COR-L47 (cell line): ENCODE results near the gene DMRT3.
"Not testable (repeated sequence)": the region's sequence is repeated elsewhere in the genome, so short reads cannot be mapped to it uniquely, and the experiment has no call there.

ENCODE experiments used
- DNase-seq: peaks from one replicate; lab custom pipeline; 2025; lab: John Stamatoyannopoulos, UW

DMRT3 gene

DNA sequence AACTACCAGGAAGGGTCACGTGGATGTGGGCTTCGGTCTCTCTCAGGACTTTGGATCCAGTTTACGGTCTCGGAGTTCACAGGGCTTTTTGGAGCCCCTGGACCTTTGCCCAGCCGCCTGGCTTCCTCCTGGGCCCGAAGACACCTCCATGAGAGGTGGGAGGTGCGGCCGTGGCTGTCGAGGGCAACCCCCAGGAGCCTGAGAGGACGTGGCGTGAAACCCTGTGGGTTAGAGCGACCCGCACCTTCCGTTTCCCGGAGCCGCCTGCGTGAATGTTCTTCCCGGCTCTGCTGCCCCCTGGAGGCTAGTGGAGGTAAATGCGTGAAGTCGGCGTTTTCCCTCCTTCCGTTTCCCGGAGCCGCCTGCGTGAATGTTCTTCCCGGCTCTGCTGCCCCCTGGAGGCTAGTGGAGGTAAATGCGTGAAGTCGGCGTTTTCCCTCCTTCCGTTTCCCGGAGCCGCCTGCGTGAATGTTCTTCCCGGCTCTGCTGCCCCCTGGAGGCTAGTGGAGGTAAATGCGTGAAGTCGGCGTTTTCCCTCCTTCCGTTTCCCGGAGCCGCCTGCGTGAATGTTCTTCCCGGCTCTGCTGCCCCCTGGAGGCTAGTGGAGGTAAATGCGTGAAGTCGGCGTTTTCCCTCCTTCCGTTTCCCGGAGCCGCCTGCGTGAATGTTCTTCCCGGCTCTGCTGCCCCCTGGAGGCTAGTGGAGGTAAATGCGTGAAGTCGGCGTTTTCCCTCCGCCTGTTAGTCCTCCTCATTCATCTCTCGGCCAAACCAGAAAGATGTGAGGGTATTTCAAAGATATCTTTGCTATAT is 22.1 kb downstream of the DMRT3 start:
- not testable (repeated sequence) for DNase-seq

GRCh38 chr9:1001838-1002237 is 25.4 kb downstream of the DMRT3 start:
- no peak for DNase-seq

- DNase-seq = no peak
These were observed 26.2 kb downstream of the DMRT3 start for GRCh38 chr9:1002678-1003077.

- DNase-seq = peak; percentile 37
These were observed 28.7 kb downstream of the DMRT3 start for GRCh38 chr9:1005043-1005667.

GRCh38 chr9:1007312-1007711 is 30.9 kb downstream of the DMRT3 start:
- no peak for DNase-seq

DNA sequence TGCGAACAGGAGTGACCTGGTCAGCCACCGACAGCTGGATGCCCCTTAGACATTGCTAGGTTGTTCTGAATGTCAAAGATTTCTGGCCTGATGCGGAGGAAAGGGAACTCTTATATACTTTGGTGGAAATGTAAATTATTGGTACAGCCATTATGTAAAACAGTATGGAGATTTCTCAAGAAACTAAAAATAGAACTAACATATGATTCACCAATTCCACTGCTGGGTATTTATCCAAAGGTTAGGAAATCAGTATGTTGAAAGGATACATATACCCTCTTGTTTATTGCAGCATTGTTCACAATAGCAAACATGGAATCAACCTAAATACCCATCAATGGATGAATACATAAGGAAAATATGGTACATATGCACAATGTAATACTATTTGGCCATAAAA is 31.8 kb downstream of the DMRT3 start:
- DNase-seq = no peak

DNA sequence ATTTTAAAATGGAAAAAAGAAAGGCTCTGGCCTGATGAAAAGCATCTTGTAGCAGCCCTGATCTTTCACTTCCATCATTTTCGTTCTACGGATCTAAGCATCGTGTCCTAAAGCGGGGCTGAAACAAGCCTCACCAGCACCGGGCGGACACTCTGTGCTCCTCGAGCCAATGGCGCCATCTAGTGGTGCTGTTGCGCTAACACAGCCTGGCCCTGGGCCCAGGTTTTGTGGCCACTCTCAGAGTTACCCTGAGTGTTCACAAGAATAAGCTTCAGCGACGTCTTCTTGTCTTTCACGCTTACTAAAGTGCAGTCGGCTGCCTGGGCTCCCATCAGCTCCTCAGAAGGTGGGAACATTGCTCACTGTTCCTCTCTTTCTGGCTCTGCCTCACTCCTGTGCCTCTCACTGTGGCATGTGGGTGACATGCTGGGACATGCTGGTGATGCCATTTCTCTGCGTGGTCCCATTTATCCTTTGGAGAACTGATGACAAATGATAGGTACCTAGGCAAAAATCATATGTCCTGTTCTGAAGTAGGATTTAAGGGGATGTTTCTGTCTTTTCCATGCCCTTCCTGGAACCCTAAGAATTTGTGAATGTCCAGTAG is 32.7 kb downstream of the DMRT3 start:
- DNase-seq = peak; percentile 44

GRCh38 chr9:1013021-1013420 is 36.6 kb downstream of the DMRT3 start:
- no peak for DNase-seq

GRCh38 chr9:1014225-1014624 is 37.8 kb downstream of the DMRT3 start:
- DNase-seq = no peak

GRCh38 chr9:1014640-1015039 is 38.2 kb downstream of the DMRT3 start:
- DNase-seq = no peak

DNA sequence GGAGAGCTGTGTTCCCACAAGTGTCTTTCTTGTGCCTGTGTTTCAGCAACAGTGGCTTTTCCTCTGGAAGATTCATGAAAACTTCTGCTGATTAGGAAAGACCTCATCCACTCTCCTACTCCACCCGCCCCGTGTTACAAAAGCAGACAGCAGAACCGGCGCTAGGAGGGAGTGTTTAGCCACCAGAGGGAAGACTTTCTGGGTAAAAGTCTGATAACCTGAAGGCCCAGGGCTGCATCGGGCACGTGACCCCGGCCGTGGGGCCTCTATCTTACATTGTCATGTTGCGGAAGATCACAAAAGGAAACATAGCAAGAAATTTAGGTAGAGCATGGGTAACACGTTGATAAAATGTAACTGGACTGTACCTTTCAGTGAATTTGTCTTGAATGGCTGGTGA is 41.7 kb downstream of the DMRT3 start:
- no peak for DNase-seq

GRCh38 chr9:1024112-1024511 is 47.7 kb downstream of the DMRT3 start:
- DNase-seq = no peak

DNA sequence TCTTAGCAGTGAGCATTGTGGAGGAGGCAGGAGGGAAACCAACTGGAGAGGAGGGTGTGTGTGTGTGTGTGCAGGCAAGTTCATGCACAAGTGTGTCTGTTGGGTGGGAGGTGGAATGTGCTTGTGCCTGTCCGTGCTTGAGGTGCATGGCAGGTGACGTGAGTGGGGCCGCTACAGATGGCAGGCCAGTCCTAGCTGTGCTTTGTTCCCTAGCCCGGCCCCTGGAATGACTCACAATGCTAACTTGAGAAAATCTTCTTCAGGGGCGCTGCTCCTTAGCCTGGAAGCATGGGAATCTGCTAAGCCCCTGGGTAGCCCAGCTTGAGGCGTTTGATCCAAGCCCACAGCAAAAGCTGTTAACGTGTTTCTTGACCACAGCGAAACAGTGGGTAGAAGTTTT is 48.7 kb downstream of the DMRT3 start:
- no peak for DNase-seq

DNA sequence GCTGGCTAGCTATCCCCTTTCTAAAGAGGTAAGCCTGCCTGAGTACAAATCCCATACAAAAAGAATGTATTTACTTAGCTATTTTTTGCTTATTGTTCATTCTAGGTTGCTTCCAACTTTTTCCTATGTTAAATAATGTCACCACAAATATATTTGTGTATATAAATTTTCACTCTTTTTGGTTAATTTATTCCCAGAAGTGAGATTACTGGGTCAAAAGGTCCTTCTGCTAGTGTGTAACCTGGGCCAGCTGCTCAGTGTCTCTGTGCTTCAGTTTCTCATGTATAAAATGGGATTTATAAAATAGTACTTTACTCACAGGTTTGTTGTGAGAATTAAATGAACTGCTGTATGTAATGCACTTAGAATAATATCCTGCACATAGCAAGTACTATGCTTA is 49.8 kb downstream of the DMRT3 start:
- DNase-seq = no peak

DNA sequence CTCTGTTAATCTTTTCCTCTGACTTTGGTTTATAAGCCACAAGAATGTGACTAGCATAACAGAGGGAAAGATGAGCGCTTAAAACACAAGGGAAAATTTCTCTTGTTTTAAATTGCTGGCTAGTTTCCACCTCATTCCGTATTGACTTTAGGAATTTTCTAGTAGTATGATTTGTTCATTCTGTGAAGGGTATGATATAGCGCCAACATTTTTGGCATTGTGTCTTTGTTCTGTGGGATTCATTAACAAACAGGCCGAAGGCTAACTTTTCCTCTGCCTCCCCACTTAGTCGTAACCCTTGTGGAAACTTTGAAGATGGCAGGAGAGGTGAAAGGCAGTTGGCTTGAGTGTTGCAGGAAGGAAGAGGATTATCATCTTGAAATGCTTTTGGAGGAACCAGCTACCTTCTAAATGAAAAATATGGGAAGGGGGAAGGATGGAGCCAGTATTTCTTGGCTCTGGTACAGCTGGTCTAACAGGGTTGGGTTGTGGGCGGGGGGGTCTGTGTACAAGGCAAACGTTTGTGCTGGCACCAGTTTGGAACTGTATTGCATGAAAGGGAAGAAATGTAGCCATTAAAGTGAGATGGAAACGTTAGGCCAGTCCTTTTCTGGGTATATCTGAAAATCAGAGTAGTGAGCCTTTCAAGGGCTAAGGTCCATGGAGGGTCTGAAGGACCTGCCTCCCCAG is 52.2 kb downstream of the DMRT3 start:
- DNase-seq = no peak

DNA sequence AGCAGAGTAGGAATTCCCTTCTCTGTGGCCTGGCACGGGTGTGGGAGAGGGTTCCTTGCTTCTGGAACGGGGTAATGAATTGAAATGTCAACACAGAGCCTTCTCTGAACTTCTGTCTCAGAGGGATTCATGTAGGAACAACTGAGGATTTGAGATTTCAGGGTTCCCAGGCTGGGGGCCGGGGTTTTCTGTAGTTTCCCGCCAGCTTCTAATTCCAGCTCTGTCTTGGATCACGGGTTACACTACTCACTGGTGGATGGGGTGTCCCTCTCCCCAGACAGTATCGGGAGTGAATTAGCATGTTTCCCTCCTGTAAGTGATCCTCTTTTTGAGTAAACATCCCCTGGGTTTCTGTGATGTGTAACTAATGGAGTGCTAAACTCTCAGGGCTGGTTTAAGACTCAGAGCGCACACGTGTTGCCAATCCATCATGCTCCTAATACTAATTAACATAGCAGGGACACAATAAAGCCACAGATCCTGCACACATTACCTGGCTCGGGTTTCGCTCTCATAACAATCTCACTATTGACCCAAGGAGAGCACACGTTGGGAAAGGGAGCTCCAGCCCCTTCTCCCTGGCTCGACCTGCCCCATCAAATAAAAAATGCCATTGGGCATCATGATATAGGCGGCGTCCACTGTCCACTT is 55.6 kb downstream of the DMRT3 start:
- no peak for DNase-seq

GRCh38 chr9:1034271-1034670 is 57.8 kb downstream of the DMRT3 start:
- no peak for DNase-seq

- no peak for DNase-seq
These were observed 63.1 kb downstream of the DMRT3 start for GRCh38 chr9:1039589-1039988.
